Urothelium cell line (cell line): ENCODE measurements around the gene ZMYND12.
"Not testable (repeated sequence)": the region's sequence is repeated elsewhere in the genome, so short reads cannot be mapped to it uniquely, and the experiment has no call there.

Experiments
- DNase-seq: peaks from one replicate; pipeline ENCODE4 v3.0.0; 2011; ENCODE audit warnings: low spot score, mixed read lengths
- FAIRE-seq: peaks from 2 replicates; lab custom pipeline; 2011; peaks lifted over from hg19 to GRCh38; lab: Jason Lieb, UNC

The ZMYND12 gene, protein sequence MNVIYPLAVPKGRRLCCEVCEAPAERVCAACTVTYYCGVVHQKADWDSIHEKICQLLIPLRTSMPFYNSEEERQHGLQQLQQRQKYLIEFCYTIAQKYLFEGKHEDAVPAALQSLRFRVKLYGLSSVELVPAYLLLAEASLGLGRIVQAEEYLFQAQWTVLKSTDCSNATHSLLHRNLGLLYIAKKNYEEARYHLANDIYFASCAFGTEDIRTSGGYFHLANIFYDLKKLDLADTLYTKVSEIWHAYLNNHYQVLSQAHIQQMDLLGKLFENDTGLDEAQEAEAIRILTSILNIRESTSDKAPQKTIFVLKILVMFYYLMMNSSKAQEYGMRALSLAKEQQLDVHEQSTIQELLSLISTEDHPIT

DNA sequence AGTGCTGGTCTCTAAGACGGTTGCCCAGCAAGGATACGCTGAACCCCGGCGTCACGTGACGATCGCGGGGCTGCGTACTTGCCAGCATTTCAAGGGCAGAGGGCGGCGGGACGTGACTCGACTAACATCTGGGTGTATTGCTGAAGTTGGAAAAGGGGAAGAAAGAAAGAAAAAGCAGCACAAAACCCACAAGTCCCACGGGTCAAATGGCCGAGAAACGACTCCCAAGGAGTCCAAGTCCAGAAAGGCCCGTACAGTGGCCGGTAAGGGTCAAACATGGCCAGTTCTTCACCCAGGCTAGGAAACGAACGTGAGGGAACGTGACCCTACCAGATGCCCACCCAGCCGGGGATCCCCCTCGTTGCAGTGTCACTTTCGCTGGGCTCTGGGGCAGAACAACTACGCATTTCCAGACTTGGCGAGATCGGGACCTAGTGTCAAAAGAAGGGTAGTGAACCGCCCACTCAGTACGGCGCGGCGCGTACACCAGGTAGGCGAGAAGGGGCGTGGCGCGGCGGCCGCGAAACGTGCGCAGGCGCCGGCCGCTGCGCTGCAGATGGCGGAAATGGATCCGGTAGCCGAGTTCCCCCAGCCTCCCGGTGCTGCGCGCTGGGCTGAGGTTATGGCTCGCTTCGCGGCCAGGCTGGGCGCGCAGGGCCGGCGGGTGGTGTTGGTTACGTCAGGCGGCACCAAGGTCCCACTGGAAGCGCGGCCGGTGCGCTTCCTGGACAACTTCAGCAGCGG, at the start of gene ZMYND12, which contains the start of gene PPCS:
Gene ZMYND12 (minus strand): TSS at position 13 of the 744 bp plus-strand sequence. CDS start 25 bp downstream, outside the sequence.
Gene PPCS (plus strand): TSS at position 534 of the 744 bp plus-strand sequence. CDS start 23 bp downstream, at position 557.
- DNase-seq (peak; percentile 95), FAIRE-seq (peak; percentile 95)

DNA sequence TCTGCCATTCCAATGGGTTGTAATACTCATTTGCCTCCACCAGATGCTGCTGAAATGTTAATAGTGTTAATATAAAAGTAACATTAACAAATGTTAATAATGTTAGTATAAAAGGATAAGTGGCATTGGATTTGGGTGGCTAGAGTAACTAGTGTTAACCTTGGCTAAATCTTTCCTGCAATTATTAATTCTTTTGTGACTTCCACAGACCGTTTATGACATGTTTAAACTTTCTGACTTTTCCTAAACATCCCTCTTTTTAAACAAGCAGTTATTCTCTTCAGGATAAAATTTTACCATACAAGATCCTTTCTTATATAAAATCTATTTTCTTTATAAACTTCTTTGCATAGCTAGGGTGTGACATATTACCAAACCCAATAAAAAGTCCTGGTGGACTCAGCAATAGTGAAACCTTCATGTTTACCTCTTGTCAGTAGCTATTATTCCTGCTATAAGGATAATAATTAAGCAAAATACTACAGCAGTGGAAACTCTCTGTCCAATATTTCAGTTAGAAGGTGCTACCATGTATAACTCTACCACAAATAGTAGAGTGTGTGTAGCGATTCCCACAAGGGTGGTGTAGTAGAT, 48.8 kb upstream of the ZMYND12 start:
- DNase-seq, result no peak
- no peak for FAIRE-seq

- not testable (repeated sequence) for FAIRE-seq, DNase-seq
Observed at GRCh38 chr1:42502031-42502430, 46.2 kb upstream of the ZMYND12 start.

DNA sequence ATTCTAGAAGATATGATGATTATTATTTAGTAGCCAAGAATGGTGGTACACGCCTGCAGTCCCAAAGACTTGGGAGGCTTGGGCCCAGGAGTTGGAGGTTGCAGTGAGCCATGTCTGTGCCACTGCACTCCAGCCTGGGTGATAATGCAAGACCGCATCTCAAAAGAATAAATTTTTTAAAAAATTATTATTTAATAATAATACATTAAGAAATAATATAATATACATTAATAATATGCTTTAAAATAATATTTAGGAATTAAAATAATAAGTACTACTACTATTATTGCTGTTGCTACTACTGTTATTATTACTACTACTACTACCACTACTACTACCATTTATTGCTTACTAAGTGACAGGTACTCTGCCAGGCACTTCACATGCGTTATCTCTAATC, 34.4 kb upstream of the ZMYND12 start:
- no peak for DNase-seq
- no peak for FAIRE-seq

- FAIRE-seq (peak; percentile 87), DNase-seq (peak; percentile 69)
Observed at GRCh38 chr1:42484382-42484781, 28.6 kb upstream of the ZMYND12 start.

DNA sequence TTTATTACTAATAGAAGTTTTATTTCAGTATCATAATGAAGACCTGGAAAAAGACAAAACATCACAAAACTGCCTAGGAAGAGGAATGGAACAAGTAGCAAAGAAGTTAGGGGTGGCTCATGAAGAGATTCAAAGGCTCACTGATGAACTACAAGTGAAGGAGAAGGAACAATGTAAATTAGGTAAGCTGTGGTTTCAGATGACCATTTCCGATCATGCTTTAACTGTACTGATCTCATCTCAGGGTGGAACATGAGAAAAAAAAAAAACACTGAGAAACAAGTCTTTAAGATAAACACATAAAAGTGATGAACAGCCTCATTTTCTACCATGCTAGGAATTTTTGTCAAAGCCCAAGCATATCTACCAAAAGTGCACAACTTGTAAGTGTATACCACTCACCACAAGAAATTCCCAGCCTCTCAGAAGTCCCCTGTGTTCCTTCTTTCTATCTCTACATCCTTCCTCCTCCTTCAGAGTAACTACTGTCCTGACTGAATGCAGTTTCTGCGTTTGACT, 26.9 kb upstream of the ZMYND12 start:
- FAIRE-seq (no peak), DNase-seq (no peak)

DNA sequence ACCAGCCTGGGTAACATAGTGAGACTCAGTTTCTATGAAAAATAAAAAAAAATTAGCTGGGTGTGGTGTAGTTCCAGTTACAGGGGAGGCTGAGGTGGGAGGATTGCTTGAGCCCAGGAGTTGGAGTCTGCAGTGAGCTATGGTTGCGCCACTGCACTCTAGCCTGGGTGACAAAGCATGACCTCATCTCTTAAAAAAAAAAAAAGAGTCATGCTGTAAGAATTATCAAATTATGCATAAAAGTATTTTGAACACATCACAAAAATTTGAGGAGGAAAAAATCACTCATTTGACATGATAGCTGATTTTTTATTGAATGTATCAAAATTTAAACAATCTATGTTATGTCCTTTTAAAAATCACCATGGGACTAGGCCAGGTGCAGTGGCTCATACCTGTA, 25.1 kb upstream of the ZMYND12 start:
- FAIRE-seq (no peak), DNase-seq (no peak)

DNA sequence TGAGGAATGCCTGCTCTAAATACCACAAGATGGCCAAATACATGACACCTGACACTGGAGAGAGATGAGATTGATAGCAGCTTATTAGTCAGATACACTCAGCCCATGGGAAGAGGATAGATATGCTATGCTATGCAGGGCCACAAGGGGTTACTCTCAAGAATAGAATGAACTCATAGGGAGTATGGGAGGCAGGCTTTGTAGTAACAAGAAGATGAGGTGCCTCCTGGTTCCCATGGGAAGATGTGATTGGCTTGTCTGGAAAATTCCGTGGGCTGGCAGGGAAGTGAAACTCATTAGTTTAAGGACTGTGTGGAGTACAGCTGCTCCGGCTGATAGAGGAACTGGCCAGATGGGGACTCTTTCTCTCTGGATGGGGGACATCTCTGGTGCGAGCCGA, 23.8 kb upstream of the ZMYND12 start:
- FAIRE-seq, result peak; percentile 35
- DNase-seq, result peak; percentile 31

DNA sequence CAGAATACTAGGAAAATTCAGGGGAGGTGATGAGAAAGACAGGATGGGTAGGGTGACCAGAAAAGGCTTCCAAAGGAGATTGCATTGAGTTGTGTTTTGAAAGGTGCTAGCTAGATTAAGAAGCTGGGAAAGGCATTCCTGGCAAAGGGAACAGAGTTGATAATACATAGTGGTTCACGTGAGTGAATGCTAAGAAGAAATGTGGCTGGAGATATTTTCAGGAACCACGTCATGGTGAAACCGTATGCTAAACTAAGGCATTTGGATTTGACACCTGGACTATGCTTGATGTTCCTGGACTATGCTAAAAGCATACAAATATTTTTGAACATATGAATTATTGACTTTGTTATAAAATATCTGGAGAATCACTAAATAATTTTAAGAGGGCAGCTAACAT, 22.0 kb upstream of the ZMYND12 start:
- DNase-seq (no peak), FAIRE-seq (peak; percentile 30)

DNA sequence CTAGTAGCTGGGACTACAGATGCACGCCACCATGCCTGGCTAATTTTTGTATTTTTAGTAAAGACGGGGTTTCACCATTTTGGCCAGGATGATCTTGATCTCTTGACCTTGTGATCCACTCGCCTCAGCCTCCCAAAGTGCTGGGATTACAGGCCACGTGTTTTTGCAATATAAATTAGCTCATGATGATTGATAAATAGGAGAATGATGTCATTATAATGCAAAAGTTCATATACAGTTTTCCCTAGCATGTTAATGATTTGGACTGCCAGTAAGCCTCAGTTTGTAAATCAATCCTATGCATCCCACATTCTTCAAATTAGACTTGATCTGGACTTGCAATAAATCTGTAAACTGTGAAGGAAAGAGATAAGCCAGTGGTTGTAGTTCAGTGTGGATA, 21.5 kb upstream of the ZMYND12 start:
- FAIRE-seq, DNase-seq: not testable (repeated sequence)

GRCh38 chr1:42476605-42477004, 20.8 kb upstream of the ZMYND12 start:
- no peak for FAIRE-seq
- no peak for DNase-seq

- FAIRE-seq, result no peak
- DNase-seq, result no peak
Observed at GRCh38 chr1:42469727-42470126, 13.9 kb upstream of the ZMYND12 start.

GRCh38 chr1:42466030-42466429, 10.2 kb upstream of the ZMYND12 start:
- DNase-seq (no peak), FAIRE-seq (no peak)

DNA sequence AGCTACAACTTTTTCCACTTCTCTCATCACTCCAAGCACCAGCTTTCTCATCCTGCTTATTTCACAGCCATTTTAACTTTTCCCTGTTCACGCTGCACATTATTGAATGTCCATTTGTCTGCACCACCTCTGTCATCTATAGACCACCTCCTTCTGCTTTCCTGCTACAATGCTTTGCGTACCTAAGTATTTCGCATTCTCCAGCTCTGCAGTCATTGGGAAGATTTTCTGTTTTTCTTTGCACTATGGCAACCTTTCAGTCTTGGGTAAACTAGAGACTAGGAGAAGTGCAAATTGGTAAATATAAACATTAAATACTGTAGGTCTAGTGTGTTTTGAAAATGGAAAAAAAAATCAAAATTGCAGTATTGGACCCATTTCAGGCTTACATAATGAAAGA, 8.1 kb upstream of the ZMYND12 start:
- FAIRE-seq (no peak), DNase-seq (no peak)

- no peak for FAIRE-seq
- peak; percentile 79 for DNase-seq
Observed at GRCh38 chr1:42462828-42463763, 7.3 kb upstream of the ZMYND12 start, which contains the start of gene CCDC30. Gene CCDC30, plus strand, starts transcription at chr1:42463286. Its CDS starts 17,266 bp downstream, at chr1:42480552.

- no peak for DNase-seq
- no peak for FAIRE-seq
Observed at GRCh38 chr1:42461196-42461595, 5.4 kb upstream of the ZMYND12 start.

DNA sequence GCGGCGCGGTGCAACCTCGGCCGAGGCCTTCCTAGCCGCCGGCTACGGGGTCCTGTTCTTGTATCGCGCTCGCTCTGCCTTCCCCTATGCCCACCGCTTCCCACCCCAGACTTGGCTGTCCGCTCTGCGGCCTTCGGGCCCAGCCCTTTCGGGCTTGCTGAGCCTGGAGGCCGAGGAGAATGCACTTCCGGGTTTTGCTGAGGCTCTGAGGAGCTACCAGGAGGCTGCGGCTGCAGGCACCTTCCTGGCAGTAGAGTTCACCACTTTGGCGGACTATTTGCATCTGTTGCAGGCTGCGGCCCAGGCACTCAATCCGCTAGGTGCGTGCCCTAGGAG, 900 bp upstream of the ZMYND12 start:
- FAIRE-seq, result no peak
- DNase-seq, result peak; percentile 77

DNA sequence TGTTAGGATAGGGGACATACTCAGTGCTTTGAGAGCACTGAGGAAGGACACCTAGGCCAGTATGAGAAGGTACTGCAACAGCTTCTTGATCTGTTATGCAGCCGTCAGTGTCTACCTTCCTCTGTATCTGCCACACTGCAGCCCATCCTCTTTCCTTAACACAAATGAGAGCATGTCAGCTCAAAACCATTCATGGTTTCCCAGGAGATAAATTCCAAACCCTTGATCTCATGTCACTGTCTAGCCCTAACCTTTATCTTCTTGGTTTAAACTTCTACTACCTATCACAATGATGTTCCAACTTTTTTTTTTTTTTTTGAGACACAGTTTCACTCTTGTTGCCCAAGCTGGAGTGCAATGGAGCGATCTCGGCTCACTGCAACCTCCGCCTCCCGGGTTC, 1.4 kb downstream of the ZMYND12 start:
- FAIRE-seq (no peak), DNase-seq (no peak)

GRCh38 chr1:42453386-42453785, 2.4 kb downstream of the ZMYND12 start:
- no peak for FAIRE-seq

DNA sequence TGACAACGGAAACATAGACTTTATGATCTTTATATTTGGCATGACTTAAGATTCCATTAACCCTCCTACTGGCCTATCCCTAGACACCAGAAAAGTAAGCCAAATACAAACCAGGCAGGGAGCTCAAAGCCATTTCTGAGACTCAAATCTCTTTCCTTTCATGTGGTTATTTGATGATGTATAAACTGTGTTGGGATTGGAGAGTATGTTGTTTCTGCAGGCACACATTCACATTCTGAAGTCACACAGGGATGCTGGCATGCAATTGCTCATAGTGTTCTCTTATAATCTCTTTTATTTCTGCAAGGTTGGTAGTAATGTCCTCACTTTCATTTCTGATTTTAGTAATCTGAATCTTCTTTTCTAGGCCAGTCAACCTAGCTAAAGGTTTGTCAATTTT, 5.8 kb downstream of the ZMYND12 start:
- FAIRE-seq (no peak), DNase-seq (no peak)

More at GRCh38 chr1:42453386-42453785, 2.4 kb downstream of the ZMYND12 start:
- DNase-seq, result no peak
